ENCODE results near the gene SYNE2. TPM values are rescaled to one million over a fixed set of nuclear protein-coding genes. Genes with fewer than 3 reads are reported as not detected.

The SYNE2 gene
- total and polyA plus RNA-seq, 4 donors: 12.0 to 79.9 (median 19.5) TPM

- DNase-seq (ENCODE audit: low spot score): no peak
- no peaks in the 10 kb centered on the region for H3K9me3 ChIP-seq (ENCODE audit: control insufficient read depth in 4 of 4, low read length in 3 of 4)
- TF ChIP-seq HNF4G (IDR thresholded peaks at IDR 0.05) (no peak), RXRA (IDR thresholded peaks at IDR 0.05) (no peak), CTCF (IDR thresholded peaks at IDR 0.05; ENCODE audit: low read depth, low read length, missing input control) (no peak), MAX (IDR thresholded peaks at IDR 0.05) (no peak)
- no peaks in the 10 kb centered on the region for H3K4me1 ChIP-seq (ENCODE audit: control insufficient read depth in 4 of 4, insufficient read depth in 4 of 4, low read length in 3 of 4)
- H3K36me3 ChIP-seq (ENCODE audit: control insufficient read depth in 4 of 4, insufficient read depth in 3 of 4, low read depth in 1 of 4, low read length in 3 of 4): peaks cover 0 to 17% (median 7%) of the 10 kb centered on the region in 4 donors
- H3K27ac ChIP-seq (ENCODE audit: low read depth in 1 of 2, low read length in 2 of 2): no peak overlapping the region
- no peaks in the 10 kb centered on the region for H3K27me3 ChIP-seq (ENCODE audit: control insufficient read depth in 4 of 4, insufficient read depth in 4 of 4, low read length in 3 of 4)
- H3K4me3 ChIP-seq (ENCODE audit: low read depth in 1 of 3, low read length in 3 of 3): no peak overlapping the region
- 97% methylated on average over 2 of the region's 2 CpGs for WGBS
- no peak overlapping the region for H3K9ac ChIP-seq (ENCODE audit: low read depth in 1 of 2, low read length in 2 of 2)
These were observed 227.6 kb downstream of the SYNE2 start for GRCh38 chr14:64080452-64080851.

- Histone ChIP-seq H3K27ac (ENCODE audit: low read depth in 1 of 2, low read length in 2 of 2) (no peak overlapping the region), H3K27me3 (ENCODE audit: control insufficient read depth in 4 of 4, insufficient read depth in 4 of 4, low read length in 3 of 4) (no peaks in the 10 kb centered on the region), H3K9ac (ENCODE audit: low read depth in 1 of 2, low read length in 2 of 2) (no peak overlapping the region), H3K9me3 (ENCODE audit: control insufficient read depth in 4 of 4, low read length in 3 of 4) (no peaks in the 10 kb centered on the region), H3K36me3 (ENCODE audit: control insufficient read depth in 4 of 4, insufficient read depth in 3 of 4, low read depth in 1 of 4, low read length in 3 of 4) (peaks cover 0 to 17% (median 7%) of the 10 kb centered on the region in 4 donors), H3K4me1 (ENCODE audit: control insufficient read depth in 4 of 4, insufficient read depth in 4 of 4, low read length in 3 of 4) (no peaks in the 10 kb centered on the region), H3K4me3 (ENCODE audit: low read depth in 1 of 3, low read length in 3 of 3) (no peak overlapping the region)
- no peak for DNase-seq (ENCODE audit: low spot score)
- no peak for TF ChIP-seq RXRA (IDR thresholded peaks at IDR 0.05)
- no peak for TF ChIP-seq SP1 (IDR thresholded peaks at IDR 0.05)
- TF ChIP-seq NR2F2 (IDR thresholded peaks at IDR 0.05): no peak
- no peak for TF ChIP-seq ZBTB33 (IDR thresholded peaks at IDR 0.05)
- no peak for TF ChIP-seq GABPA (IDR thresholded peaks at IDR 0.05 in 1 of 2, conservative IDR thresholded peaks at IDR 0.05 in 1 of 2)
- TF ChIP-seq ATF3 (IDR thresholded peaks at IDR 0.05): no peak
- TF ChIP-seq JUND (IDR thresholded peaks at IDR 0.05): no peak
- TF ChIP-seq FOXA1 (IDR thresholded peaks at IDR 0.05): no peak
- no peak for TF ChIP-seq REST (IDR thresholded peaks at IDR 0.05)
- TF ChIP-seq HNF4A (conservative IDR thresholded peaks at IDR 0.05): no peak
- TF ChIP-seq FOXA2 (IDR thresholded peaks at IDR 0.05): no peak
- no peak for TF ChIP-seq MAX (IDR thresholded peaks at IDR 0.05)
- TF ChIP-seq EGR1 (IDR thresholded peaks at IDR 0.05; ENCODE audit: low read depth in 2 of 2): no peak
- 97% methylated on average over 3 of the region's 3 CpGs for WGBS
These were observed 228.5 kb downstream of the SYNE2 start for GRCh38 chr14:64081174-64081746.

Measured in liver (tissue), 9 donors.